ENCODE measurements around the gene MIF4GD. TPM values are rescaled to one million over a fixed set of nuclear protein-coding genes. Genes with fewer than 3 reads are reported as not detected.
"Not testable (repeated sequence)": the region's sequence is repeated elsewhere in the genome, so short reads cannot be mapped to it uniquely, and the experiment has no call there.

The MIF4GD gene
- total RNA-seq, 1 donor from 2014 or later = 32.4 TPM

DNA sequence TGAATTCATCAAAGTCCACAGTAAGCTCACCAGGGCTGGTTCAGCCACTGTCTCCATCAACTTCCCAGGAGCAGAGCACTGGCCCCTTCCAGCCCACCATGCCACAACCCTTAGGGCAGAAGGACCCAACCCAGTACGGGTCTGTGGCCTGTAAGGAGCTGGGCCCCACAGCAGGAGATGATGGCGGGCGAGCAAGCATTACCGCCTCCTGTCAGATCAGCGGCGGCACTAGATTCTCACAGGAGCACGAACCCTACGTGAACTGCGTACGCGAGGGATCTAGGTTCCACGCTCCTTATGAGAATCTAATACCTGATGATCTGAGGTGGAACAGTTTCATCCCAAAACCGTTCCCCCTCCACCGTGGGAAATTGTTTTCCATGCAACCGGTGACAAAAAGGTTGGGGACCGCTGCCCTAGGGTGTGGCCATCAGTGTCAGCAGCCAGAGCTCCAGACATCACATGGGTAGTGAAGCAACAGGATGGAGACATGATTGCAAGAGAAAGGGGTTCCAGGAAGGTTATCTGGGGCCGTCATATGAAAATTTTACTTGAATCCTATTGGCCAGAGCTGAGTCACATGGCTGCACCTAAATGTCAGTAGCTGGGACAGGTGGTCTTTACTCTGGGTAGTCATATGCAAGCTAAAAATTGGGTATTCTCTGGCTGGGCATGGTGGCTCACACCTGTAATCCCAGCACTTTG lies 30.6 kb upstream of the MIF4GD start:
- no peaks in the 10 kb centered on the region for H3K4me1 ChIP-seq
- TF ChIP-seq CTCF (IDR thresholded peaks at IDR 0.05) = no peak
- intact Hi-C loops (cut with DNase I) = no loop called here
- H3K36me3 ChIP-seq = no peaks in the 10 kb centered on the region
- H3K27ac ChIP-seq = no peak overlapping the region
- no peak for DNase-seq (ENCODE audit: low spot score in 2 of 2)
- no peaks in the 10 kb centered on the region for H3K9me3 ChIP-seq
- H3K4me3 ChIP-seq = no peak overlapping the region
- no peaks in the 10 kb centered on the region for H3K27me3 ChIP-seq

GRCh38 chr17:75301049-75301448 lies 30.0 kb upstream of the MIF4GD start:
- no peak for TF ChIP-seq CTCF (IDR thresholded peaks at IDR 0.05)
- DNase-seq (ENCODE audit: low spot score in 2 of 2) = no peak
- intact Hi-C loops (cut with DNase I) = no loop called here
- Histone ChIP-seq H3K4me1 (no peaks in the 10 kb centered on the region), H3K36me3 (no peaks in the 10 kb centered on the region), H3K4me3 (no peak overlapping the region), H3K27me3 (no peaks in the 10 kb centered on the region), H3K27ac (no peak overlapping the region), H3K9me3 (no peaks in the 10 kb centered on the region)

DNA sequence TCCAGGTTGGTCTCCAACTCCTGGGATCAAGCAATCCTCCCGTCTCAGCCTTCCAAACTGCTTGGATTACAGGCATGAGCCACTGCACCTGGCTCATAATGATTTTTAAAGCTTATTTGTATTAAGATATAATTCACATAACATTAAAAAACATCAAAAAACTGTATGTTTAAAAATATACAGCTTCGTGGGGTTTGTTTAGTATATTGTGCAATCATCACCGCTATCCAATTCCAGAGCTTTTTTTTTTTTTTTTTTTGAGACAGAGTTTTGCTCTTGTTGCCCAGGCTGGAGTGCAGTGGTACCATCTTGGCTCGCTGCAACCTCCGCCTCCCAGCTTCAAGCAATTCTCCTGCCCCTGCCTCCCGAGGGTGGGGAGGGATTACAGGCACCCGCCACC lies 29.2 kb upstream of the MIF4GD start:
- Histone ChIP-seq H3K36me3 (no peaks in the 10 kb centered on the region), H3K4me1 (no peaks in the 10 kb centered on the region), H3K27ac (no peak overlapping the region), H3K27me3 (no peaks in the 10 kb centered on the region), H3K4me3 (no peak overlapping the region), H3K9me3 (no peaks in the 10 kb centered on the region)
- intact Hi-C loops (cut with DNase I) = no loop called here
- TF ChIP-seq CTCF (IDR thresholded peaks at IDR 0.05) = no peak
- no peak for DNase-seq (ENCODE audit: low spot score in 2 of 2)

- no peaks in the 10 kb centered on the region for H3K9me3 ChIP-seq
- H3K36me3 ChIP-seq = no peaks in the 10 kb centered on the region
- no peak for TF ChIP-seq CTCF (IDR thresholded peaks at IDR 0.05)
- DNase-seq (ENCODE audit: low spot score in 2 of 2) = no peak
- intact Hi-C loops (cut with DNase I) = no loop called here
- H3K27ac ChIP-seq = peak overlapping the region; percentile 34 to 41
- H3K4me3 ChIP-seq = no peak overlapping the region
- no peaks in the 10 kb centered on the region for H3K27me3 ChIP-seq
- H3K4me1 ChIP-seq = no peaks in the 10 kb centered on the region
Measured at GRCh38 chr17:75295201-75296158, 24.4 kb upstream of the MIF4GD start.

DNA sequence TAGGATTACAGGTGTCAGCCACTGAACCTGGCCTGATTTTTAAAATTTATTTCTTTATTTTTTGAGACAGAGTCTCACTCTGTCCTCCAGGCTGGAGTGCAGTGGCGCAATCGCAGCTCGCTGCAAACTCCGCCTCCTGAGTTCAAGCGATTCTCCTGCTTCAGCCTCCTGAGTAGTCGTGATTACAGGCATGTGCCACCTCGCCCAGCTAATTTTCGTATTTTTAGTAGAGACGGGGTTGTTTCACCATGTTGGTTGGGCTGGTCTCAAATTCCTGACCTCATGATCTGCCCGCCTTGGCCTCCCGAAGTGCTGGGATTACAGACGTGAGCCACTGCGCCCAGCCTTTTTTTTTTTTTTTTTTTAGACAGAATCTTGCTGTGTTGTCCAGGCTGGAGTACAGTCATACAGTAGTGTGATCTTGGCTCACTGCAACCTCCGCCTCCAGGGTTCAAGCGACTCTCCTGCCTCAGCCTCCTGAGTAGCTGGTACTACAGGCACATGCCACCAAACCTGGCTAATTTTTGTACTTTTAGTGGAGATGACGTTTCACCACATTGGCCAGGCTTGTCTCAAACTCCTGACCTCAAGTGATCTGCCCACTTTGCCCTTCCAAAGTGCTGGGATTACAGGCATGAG lies 21.9 kb upstream of the MIF4GD start:
- H3K4me3 ChIP-seq; H3K9me3 ChIP-seq; DNase-seq (ENCODE audit: low spot score in 2 of 2); H3K4me1 ChIP-seq; H3K27ac ChIP-seq; H3K36me3 ChIP-seq; H3K27me3 ChIP-seq; intact Hi-C loops (cut with DNase I): not testable (repeated sequence)
